Panc1 (cell line): ENCODE measurements around the gene USP19. TPM values are rescaled to one million over a fixed set of nuclear protein-coding genes. Genes with fewer than 3 reads are reported as not detected.
A peak's percentile ranks its signal among the peaks of the same experiment; 100 is the strongest.

ENCODE experiments used
- ATAC-seq: fragments of 200-7000 bp; cut with Tn5 transposase; 2 replicates; pipeline ENCODE4 v1.9.1; 2020; ENCODE audit warnings: mild to moderate bottlenecking, moderate library complexity
- BruUV-seq: library from RNA; stranded (reverse); fragments of 400-500 nt; replicated peaks from 2 replicates; lab custom pipeline; 2021; lab: Mats Ljungman, UMichigan
- CTCF ChIA-PET: fragments of 300-600 bp; sonication (Branson Sonifier 250); formaldehyde crosslinking; loops from one replicate; lab custom pipeline; 2022; ENCODE audit warnings: antibody characterized with exemption; lab: Charles Lee
- POLR2A ChIA-PET: fragments of 300-600 bp; sonication (Branson Sonifier 250); formaldehyde crosslinking; loops from one replicate; lab custom pipeline; 2022; ENCODE audit warnings: antibody characterized with exemption; lab: Charles Lee
- DNase-seq: peaks from one replicate; pipeline ENCODE4 v3.0.0-alpha.2; 2010; ENCODE audit warnings: low read depth, low spot score
- H3K27ac ChIP-seq: 2 replicates; pipeline ENCODE4 v1.5.1; 2011; ENCODE audit warnings: mild to moderate bottlenecking, low read length, inconsistent platforms
- H3K27me3 ChIP-seq: fragments of 200-500 bp; sonication (Bioruptor generic); 2 replicates; pipeline ENCODE4 v1.6.0; 2014; ENCODE audit warnings: low read length, inconsistent platforms; ENCODE audit not compliant: control insufficient read depth, insufficient read depth
- H3K36me3 ChIP-seq: fragments of 200-500 bp; sonication (Bioruptor generic); 2 replicates; pipeline ENCODE4 v1.5.1; 2014; ENCODE audit warnings: inconsistent platforms, mild to moderate bottlenecking, low read length, moderate library complexity; ENCODE audit not compliant: control insufficient read depth, insufficient read depth
- H3K4me1 ChIP-seq: 2 replicates; pipeline ENCODE4 v1.5.1; 2011; ENCODE audit warnings: inconsistent platforms, mild to moderate bottlenecking, low read length, moderate library complexity; ENCODE audit not compliant: control insufficient read depth, insufficient read depth
- H3K4me3 ChIP-seq, 2 experiments: 2 replicates each; pipeline ENCODE4 v1.5.1; 2011 to 2012; ENCODE audit warnings: low read depth in 2 of 2, low read length in 2 of 2, mild to moderate bottlenecking in 2 of 2, inconsistent platforms in 1 of 2, moderate library complexity in 1 of 2
- H3K9me3 ChIP-seq: fragments of 200-500 bp; sonication (Bioruptor generic); 2 replicates; pipeline ENCODE4 v1.5.1; 2014; ENCODE audit warnings: low read depth, mild to moderate bottlenecking, inconsistent platforms, low read length, moderate library complexity; ENCODE audit not compliant: control insufficient read depth, insufficient read depth
- CTCF ChIP-seq: fragments of 450-650 bp; IDR thresholded peaks from 2 replicates; pipeline ENCODE4 v1.5.1; 2017; ENCODE audit warnings: mild to moderate bottlenecking
- POLR2AphosphoS5 ChIP-seq: IDR thresholded peaks from 2 replicates; pipeline ENCODE4 v1.6.1; 2012; ENCODE audit warnings: mild to moderate bottlenecking, low read depth, low read length, moderate library complexity
- SIN3A ChIP-seq: IDR thresholded peaks from 2 replicates; pipeline ENCODE4 v1.6.1; 2012; ENCODE audit warnings: low read depth, mild to moderate bottlenecking, low read length, moderate library complexity, borderline replicate concordance; ENCODE audit not compliant: insufficient read depth
- TCF7L2 ChIP-seq: IDR thresholded peaks from 2 replicates; pipeline ENCODE4 v1.6.1; 2011; ENCODE audit warnings: mild to moderate bottlenecking, low read depth, low read length, inconsistent platforms
- in situ Hi-C: cut with HindIII; loops from 2 replicates; pipeline ENCODE4 v1.10.0; 2016; ENCODE audit warnings: low sequenced_read_pairs, low pct_unique_long_range_greater_than_20kb
- intact Hi-C: fragments of 100-400 bp; cut with micrococcal nuclease; formaldehyde crosslinking; loops from one replicate; pipeline ENCODE4 v1.10.0; 2022; ENCODE audit not compliant: unreplicated experiment
- total RNA-seq: library from RNA; stranded (reverse); gene quantifications from one replicate; pipeline ENCODE4 v1.2.1, GENCODE V29; 2021; ENCODE audit not compliant: unreplicated experiment
- TF ChIP-seq, protein P1 (sequence below), 2 experiments: IDR thresholded peaks; 2 replicates each; pipeline ENCODE4 v1.6.1; 2011 to 2012; ENCODE audit warnings: low read depth in 2 of 2, control low read depth in 1 of 2, low read length in 1 of 2, mild to moderate bottlenecking in 1 of 2, moderate library complexity in 1 of 2; ENCODE audit not compliant: insufficient read depth in 1 of 2

The USP19 gene
- total RNA-seq, 1 experiment from 2014 or later, result 60.6 TPM

DNA sequence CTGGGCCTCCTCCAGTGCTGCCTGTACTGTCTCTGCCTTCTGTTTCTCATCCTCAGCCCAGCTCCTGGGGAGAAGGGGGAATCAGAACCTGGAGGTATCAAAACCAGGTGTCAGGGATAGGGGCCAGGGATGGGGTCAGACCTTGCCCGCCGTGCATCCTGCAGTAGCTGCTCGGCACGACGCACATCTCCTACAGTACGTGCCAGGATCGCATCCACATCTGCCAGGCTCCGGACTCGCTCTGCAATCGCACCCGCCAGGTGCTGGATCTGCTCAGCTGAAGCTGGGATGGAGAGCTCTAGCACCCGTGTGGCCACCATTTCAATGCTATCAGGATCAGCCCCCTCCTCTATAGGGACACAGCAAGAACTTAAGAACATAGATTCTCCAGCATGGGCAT lies 1.4 kb upstream of the USP19 start:
- DNase-seq, result no peak
- no peak for ATAC-seq
- Histone ChIP-seq H3K27ac (no peak overlapping the region), H3K4me3 (no peak overlapping the region), H3K27me3 (no peaks in the 10 kb centered on the region), H3K36me3 (no peaks in the 10 kb centered on the region; the same call in 1 of the 2 replicates), H3K9me3 (no peaks in the 10 kb centered on the region), H3K4me1 (peaks cover 8% of the 10 kb centered on the region)
- intact Hi-C loops (no loop called here), in situ Hi-C loops (no loop called here)
- ChIA-PET CTCF (no interaction called here), POLR2A (no interaction called here)
- TF ChIP-seq, protein P1, sequence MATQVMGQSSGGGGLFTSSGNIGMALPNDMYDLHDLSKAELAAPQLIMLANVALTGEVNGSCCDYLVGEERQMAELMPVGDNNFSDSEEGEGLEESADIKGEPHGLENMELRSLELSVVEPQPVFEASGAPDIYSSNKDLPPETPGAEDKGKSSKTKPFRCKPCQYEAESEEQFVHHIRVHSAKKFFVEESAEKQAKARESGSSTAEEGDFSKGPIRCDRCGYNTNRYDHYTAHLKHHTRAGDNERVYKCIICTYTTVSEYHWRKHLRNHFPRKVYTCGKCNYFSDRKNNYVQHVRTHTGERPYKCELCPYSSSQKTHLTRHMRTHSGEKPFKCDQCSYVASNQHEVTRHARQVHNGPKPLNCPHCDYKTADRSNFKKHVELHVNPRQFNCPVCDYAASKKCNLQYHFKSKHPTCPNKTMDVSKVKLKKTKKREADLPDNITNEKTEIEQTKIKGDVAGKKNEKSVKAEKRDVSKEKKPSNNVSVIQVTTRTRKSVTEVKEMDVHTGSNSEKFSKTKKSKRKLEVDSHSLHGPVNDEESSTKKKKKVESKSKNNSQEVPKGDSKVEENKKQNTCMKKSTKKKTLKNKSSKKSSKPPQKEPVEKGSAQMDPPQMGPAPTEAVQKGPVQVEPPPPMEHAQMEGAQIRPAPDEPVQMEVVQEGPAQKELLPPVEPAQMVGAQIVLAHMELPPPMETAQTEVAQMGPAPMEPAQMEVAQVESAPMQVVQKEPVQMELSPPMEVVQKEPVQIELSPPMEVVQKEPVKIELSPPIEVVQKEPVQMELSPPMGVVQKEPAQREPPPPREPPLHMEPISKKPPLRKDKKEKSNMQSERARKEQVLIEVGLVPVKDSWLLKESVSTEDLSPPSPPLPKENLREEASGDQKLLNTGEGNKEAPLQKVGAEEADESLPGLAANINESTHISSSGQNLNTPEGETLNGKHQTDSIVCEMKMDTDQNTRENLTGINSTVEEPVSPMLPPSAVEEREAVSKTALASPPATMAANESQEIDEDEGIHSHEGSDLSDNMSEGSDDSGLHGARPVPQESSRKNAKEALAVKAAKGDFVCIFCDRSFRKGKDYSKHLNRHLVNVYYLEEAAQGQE (IDR thresholded peaks at IDR 0.05; ENCODE audit: insufficient read depth in 1 of 2, low read depth in 2 of 2, low read length in 1 of 2), result no peak
- TF ChIP-seq SIN3A, result no peak
- no peak for TF ChIP-seq POLR2AphosphoS5
- no peak for TF ChIP-seq CTCF
- TF ChIP-seq TCF7L2, result no peak
- BruUV-seq, result TSS peak; percentile 50

GRCh38 chr3:49121132-49121736 lies 611 bp upstream of the USP19 start:
- DNase-seq (no peak), ATAC-seq (no peak; the same call in 1 of the 2 replicates)
- peaks cover 8% of the 10 kb centered on the region for H3K4me1 ChIP-seq
- intact Hi-C loops (no loop called here), in situ Hi-C loops (no loop called here)
- H3K9me3 ChIP-seq, result no peaks in the 10 kb centered on the region
- ChIA-PET POLR2A (interaction anchor here (0.7 to 0.8 kb wide), 3 partner anchors 12 to 236 kb away, joined by 3 to 8 read pairs (median 4); partner anchors contain the start of gene WDR6), CTCF (interaction anchor here (0.5 to 0.7 kb wide), 3 partner anchors 19 to 1851 kb away, joined by 3 to 5 read pairs (median 3); no protein-coding TSS in a partner anchor)
- H3K27me3 ChIP-seq, result no peaks in the 10 kb centered on the region
- peak overlapping the region in 1 of 2 experiments; percentile 83; a peak in 2 of 4 replicates for H3K4me3 ChIP-seq
- TF ChIP-seq CTCF, result no peak
- no peak for TF ChIP-seq POLR2AphosphoS5
- no peak for TF ChIP-seq TCF7L2
- TF ChIP-seq, protein P1 (IDR thresholded peaks at IDR 0.05; ENCODE audit: insufficient read depth in 1 of 2, low read depth in 2 of 2, low read length in 1 of 2), result no peak
- no peak for TF ChIP-seq SIN3A
- no TSS peak for BruUV-seq
- no peaks in the 10 kb centered on the region; the same call in 1 of the 2 replicates for H3K36me3 ChIP-seq
- H3K27ac ChIP-seq, result peak overlapping the region; percentile 92
